Articular chondrocyte of knee joint (primary cell): Measurements from ENCODE around the gene LHX6. TPM values are rescaled to one million over a fixed set of nuclear protein-coding genes. Genes with fewer than 3 reads are reported as not detected.

ENCODE experiments used
- total RNA-seq: library from RNA; depleted of rRNA; stranded (reverse); fragments of >200 nt; gene quantifications from 2 replicates; pipeline ENCODE4 v1.2.3, GENCODE V29; 2012

Gene LHX6
- not detected in 2 replicates for total RNA-seq

DNA sequence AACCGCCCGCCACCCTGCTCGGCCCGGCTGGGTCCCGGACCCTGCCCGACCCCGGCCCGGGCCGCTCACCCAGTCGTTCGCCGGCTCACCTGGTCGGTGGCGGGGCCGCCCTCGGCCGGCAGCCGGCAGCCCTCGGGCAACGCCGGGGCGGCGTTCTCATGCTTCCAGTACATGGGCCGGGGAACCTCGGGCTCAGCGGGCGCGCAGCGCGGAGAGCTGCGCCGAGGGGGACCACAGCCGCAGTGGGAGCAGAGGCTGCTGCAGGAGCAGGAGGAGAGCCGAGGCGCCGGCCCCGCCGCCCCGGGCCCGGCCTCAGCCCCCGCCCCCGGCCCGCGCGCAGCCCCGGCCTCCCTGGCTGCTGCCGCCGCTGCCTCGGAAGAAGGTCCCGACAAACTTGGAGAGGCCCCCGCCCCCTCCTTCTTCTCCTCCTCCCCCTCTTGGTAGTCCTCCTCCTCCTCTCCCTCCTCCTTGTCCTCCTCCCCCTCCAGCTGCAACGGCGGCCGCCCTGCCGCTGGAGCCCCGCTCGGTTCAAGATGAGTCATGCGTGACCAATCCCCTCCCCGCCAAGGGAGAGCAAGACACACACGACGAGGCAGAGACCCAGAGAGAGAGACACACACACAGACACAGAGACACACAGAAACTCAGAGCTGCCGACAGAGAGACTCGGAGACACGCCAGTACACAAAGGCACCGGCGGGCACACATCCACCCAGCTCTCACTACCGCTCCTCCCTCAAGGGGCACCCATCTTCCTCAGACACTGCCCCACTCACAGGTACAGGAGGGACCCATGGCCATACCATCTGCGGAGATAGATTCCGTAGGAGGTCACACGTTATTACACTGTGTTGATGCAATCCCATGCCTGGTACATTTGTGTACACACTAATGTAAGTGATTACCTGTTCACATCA is at the start of gene LHX6:
LHX6 (minus strand) TSS at position 390 of the 917 bp plus-strand sequence; CDS start at position 173, 217 bp downstream.

GRCh38 chr9:122264360-122265148 is 35.8 kb upstream of the LHX6 start, which contains the start of the genes MRRF and RBM18:
Gene MRRF (plus strand): TSS chr9:122264882. CDS start chr9:122270892, 6,010 bp downstream.
Gene RBM18 (minus strand): TSS chr9:122264840. CDS start chr9:122261492, 3,348 bp downstream.

GRCh38 chr9:122159026-122159924 is 69.5 kb downstream of the LHX6 start, which contains the start of the genes MORN5 and NDUFA8:
Gene MORN5 (plus strand): TSS chr9:122159908. CDS start chr9:122159973, 65 bp downstream.
Gene NDUFA8 (minus strand): TSS chr9:122159779. CDS start chr9:122159677, 102 bp downstream.

Other genes starting within 250 kb of the LHX6 start
- gene TTLL11, start 135.6 kb downstream of the LHX6 start, total RNA-seq: 6.4 and 6.7 TPM in 2 replicates
- 17.9 and 27.1 TPM in 2 replicates for gene NDUFA8, start 69.2 kb downstream of the LHX6 start, total RNA-seq
- 0.65 TPM in 1 of 2 replicates, not detected in the other for gene MORN5, start 69.0 kb downstream of the LHX6 start, total RNA-seq
- 11.1 and 11.2 TPM in 2 replicates for gene RBM18, start 35.9 kb upstream of the LHX6 start, total RNA-seq
- gene MRRF, start 35.9 kb upstream of the LHX6 start, total RNA-seq: 44.1 and 50.4 TPM in 2 replicates
- gene PTGS1, start 142.1 kb upstream of the LHX6 start, total RNA-seq: 2.8 and 7.4 TPM in 2 replicates
- gene OR1J1, start 249.0 kb upstream of the LHX6 start, total RNA-seq: not detected in 2 replicates